Heart left ventricle (tissue), 13 donors: ENCODE results near the gene DTNB.

ENCODE experiments used
- POLR2A ChIP-seq, 2 donors: fragments of 450-650 bp; IDR thresholded peaks; one replicate each; pipeline ENCODE4 v1.6.1; 2017; ENCODE audit warnings: antibody characterized with exemption in 2 of 2, mild to moderate bottlenecking in 2 of 2, moderate library complexity in 2 of 2
- TF ChIP-seq, protein P1 (sequence below), 12 donors: fragments of 200-600 bp; sonication (generic) in 4 of 12; IDR thresholded peaks; one replicate each; pipeline versions ENCODE4 v1.5.0 to v1.8.0; 2018 to 2022; ENCODE audit warnings: antibody characterized with exemption in 12 of 12, mild to moderate bottlenecking in 5 of 12
- donor health status: ischemic (EF 13 %, LVEDD 7.1; RV severe dilation, severe dysfunction).
- donor health status: DM: no; HTN: yes; CAD: no.
- donor health status: DM: no; HTN: no; CAD: no.
- donor health status: ischemic (EF 25% LVEDD 6.9; RV normal size, moderate dysfunction).
- donor health status: ischemic (EF 25% LVEDD 5.7; RV mildly dilated, moderate dysfunction).
- donor health status: ischemic (EF 35%, LVEDD 5.7; RV mildly dilated, moderate dysfunction).
- donor health status: nonischemic (EF 11% LVEDD 7.7; RV severe dilation, severe dysfunction).
- donor health status: DM: yes; HTN: yes; CAD: no.
- donor health status: PGD.
- donor health status: ischemic (EF 29% LVEDD 5.4; RV normal size, mild dysfunction).
- donor health status: nonischemic (EF 23%, LVEDD 6.1; RV moderate dilation, normal function).

DNA sequence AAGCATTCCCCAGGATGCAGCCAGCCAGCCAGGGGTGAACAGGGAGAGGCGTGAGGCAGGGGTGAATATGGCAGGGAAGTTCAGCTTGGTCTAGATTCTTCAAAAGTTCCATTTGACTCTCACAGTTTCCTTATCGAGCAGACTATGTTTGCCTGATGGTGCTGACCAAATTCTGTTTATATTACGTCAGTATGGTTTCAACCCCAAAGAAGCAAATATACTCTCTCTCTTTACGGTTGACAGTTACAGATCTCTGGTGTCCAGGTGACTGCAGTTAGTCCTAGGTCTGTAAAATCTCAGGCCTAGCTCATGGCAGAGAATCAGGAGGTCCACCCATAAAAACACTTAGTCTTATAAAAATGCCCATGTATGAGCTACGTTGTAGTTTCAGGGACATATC lies 293.4 kb downstream of the DTNB start:
- TF ChIP-seq, protein P1, sequence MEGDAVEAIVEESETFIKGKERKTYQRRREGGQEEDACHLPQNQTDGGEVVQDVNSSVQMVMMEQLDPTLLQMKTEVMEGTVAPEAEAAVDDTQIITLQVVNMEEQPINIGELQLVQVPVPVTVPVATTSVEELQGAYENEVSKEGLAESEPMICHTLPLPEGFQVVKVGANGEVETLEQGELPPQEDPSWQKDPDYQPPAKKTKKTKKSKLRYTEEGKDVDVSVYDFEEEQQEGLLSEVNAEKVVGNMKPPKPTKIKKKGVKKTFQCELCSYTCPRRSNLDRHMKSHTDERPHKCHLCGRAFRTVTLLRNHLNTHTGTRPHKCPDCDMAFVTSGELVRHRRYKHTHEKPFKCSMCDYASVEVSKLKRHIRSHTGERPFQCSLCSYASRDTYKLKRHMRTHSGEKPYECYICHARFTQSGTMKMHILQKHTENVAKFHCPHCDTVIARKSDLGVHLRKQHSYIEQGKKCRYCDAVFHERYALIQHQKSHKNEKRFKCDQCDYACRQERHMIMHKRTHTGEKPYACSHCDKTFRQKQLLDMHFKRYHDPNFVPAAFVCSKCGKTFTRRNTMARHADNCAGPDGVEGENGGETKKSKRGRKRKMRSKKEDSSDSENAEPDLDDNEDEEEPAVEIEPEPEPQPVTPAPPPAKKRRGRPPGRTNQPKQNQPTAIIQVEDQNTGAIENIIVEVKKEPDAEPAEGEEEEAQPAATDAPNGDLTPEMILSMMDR (IDR thresholded peaks at IDR 0.05): no peak
- no peak for TF ChIP-seq POLR2A (IDR thresholded peaks at IDR 0.05)
